UCSD-AML1 (cell line): ENCODE measurements around the gene JAK3.
A peak's percentile ranks its signal among the peaks of the same experiment; 100 is the strongest.

ENCODE experiments used
- DNase-seq: peaks from one replicate; lab custom pipeline; 2025; ENCODE audit not compliant: unreplicated experiment; lab: John Stamatoyannopoulos, UW

The JAK3 gene

DNA sequence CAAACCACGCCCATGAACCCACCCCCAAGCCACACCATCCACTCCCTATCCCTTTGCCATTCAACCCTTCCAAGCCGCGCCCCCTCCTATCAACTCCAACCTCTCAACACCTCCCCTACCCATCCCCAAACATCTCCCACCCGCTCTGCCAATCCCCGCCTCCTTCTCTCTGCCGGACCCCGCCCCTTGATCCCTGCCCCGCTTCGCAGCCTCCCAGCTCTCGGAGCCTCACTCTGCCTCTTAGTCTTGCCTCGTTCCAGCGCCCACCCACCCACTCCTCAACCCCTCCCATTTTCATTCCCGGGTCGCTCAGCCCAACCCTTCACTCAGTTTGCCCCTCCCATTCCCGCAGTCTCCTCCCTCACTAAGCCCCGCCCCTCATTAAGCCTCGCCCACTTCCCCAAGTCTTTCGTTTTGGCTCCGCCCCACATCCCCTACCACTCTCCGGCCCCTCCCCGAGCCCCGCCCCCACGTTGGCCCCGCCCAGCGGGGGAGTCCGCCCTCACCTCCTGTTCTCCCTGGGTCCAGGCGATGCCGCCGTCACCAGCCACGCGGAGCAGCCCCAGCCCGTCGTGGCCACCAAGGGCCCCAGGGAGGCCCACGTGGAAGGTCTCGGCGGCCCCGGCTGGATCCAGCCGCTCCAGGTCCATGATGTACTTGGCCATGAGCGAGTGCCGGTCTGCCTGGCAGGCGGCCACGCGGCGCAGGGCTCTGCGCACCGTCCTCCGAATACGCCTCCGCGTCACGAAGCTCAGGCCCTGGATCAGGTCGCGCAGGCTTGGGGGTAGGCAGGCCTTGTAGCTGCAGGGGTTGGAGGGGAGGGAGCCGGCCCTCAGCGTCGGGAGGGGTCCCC is 5.7 kb downstream of the JAK3 start:
- peak; percentile 54 for DNase-seq

GRCh38 chr19:17841371-17841809 is 6.4 kb downstream of the JAK3 start:
- no peak for DNase-seq

DNA sequence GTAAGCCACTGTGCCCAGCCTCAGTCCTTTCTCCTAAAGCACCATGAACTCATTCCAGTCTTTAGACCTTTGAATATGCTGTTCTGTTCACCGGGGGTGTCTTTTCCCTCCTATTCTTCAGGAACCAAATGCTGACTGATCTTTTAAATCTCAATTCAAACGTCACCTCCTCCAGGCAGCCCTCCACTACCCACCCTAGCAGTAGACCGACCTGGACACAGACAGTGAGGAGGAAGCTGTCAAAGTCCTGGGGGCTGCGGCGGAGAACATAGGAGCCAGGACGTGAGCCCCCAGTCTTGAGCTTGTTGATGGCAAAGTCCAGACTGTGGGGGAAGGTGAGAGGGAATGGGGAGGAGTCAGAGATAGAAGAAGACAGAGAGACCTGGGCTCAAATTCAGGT is 7.8 kb downstream of the JAK3 start:
- DNase-seq, result no peak

DNA sequence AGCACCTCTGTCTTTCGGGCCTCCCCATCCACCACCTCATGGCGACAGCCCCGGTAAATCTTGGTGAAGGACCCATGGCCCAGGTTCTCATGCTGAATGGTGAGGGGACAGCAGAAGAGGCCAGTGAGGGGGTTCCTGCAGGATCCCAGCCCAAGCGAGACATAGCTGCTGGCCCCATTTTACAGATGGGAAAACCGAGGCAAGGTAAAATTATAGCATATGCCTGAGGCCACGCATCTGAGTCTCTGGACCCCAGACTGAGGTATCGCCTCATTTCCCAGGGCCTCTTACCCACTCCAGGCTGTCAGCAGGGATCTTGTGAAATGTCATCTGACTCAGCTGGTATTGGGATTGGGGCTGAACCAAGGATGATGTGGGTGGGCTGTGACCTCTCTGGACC is 9.8 kb downstream of the JAK3 start:
- DNase-seq, result no peak

DNA sequence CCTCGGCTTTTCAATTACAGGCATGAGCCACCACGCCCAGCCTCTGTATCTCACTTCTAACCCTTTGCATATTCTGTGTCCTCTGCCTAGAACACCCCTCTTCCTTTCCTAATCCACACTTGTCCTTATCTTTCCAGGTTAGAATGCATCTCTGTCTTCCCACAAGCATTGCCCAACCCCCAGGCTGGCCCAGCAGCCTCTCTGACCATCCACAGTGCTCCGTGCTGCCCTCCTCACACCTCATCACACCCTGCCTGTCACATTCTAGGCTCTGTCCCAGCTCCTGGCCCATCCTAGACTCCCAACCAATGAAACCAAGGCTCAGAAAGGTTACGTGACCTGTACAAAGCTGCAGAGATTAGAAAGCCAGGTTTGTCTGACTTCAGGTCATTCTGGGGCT is 11.3 kb downstream of the JAK3 start:
- DNase-seq, result no peak

GRCh38 chr19:17835182-17836006 is 12.4 kb downstream of the JAK3 start:
- peak; percentile 19 for DNase-seq

GRCh38 chr19:17834350-17835181 is 13.2 kb downstream of the JAK3 start:
- DNase-seq, result no peak

DNA sequence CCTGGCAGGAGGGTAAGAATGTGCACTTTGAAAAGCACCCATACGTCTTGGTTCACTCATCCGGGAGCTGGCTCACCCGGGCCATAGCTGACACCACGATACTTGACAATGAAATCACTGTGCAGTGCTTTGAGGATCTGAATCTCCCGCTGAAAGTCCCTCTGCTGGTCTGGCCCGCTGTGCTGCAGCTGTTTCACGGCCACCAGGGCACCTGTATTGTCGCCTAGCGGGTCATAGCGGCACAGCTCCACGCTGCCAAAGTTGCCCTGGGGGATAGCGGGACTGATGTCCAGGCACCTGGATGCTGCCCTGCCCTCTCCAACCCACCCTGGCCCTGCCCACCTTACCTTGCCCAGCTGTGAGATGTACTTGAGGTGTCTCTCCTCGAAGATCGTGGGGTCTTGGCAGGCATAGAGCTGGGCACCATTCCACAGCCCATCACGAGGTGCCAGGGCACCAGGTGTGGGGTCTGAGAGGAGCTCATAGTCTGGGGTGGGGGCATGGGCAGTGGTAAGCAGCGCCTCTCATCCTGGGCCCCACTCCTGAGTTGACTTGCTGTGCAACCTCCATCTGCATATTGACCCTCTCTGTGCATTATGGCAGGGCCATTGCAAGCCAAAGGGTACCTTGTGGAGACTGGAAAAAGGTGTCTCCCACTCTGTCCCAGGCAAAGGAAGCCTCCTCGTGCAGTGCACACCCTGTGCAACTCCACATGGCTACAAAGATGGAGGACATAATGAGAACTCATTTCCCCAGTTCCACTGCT is 15.2 kb downstream of the JAK3 start:
- DNase-seq, result no peak

- DNase-seq, result no peak
Observed at GRCh38 chr19:17831419-17831888, 16.3 kb downstream of the JAK3 start.

GRCh38 chr19:17830567-17831418 is 17.0 kb downstream of the JAK3 start:
- peak; percentile 21 for DNase-seq

DNA sequence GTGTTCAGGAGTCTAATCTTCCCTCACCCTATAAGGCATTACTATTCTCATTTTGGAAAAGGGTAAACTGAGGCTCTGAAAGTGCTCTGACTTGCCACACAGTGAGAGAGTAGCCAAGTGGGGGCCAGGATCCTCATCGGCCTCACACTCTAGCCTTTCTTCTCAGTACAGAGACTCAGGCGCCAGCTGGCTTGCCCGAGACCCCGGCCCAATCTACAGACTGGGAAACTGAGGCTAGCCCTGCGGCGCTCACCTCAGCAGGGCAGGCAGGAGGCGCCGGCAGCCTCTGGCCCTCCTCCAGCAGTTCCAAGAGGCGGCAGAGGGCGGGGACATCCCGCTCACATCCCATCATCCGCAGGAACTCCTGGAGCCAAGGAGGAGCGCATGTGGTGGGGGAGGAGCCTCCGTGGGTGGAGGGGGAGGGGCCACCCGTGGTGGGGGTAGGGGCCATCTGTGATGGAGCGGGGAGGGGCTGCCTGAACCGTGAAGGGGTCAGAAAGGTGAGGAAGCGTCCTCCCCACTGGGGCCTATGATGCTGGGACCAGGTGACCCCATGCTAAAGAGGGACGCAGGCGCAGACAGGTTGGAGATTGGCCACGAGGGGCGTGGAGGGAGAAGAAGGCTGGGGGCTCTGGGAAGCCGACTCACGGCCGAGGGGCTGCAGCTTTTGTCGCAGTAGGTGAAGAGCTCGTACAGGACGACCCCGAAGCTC is 17.8 kb downstream of the JAK3 start:
- no peak for DNase-seq

GRCh38 chr19:17826508-17827056 is 21.2 kb downstream of the JAK3 start:
- no peak for DNase-seq

DNA sequence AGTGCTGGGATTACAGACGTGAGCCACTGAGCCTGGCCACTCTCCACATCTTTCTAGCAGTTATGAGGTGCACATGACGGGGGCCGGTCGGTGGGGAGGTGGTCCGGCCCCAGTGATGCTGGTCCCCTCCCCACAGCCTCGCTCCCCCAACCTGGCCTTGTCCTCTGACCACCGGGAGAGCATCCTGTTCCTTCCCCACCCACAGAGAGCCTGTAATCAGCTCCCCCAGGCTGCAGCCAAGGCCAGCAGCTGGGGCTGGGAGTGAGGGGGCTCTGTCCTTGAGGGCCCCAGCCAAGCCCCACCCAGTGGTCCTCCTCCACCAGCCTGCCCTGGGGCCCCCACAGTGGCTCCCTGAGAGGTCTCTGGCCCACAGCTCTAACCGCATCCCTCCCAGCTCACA is 23.4 kb downstream of the JAK3 start:
- no peak for DNase-seq

DNA sequence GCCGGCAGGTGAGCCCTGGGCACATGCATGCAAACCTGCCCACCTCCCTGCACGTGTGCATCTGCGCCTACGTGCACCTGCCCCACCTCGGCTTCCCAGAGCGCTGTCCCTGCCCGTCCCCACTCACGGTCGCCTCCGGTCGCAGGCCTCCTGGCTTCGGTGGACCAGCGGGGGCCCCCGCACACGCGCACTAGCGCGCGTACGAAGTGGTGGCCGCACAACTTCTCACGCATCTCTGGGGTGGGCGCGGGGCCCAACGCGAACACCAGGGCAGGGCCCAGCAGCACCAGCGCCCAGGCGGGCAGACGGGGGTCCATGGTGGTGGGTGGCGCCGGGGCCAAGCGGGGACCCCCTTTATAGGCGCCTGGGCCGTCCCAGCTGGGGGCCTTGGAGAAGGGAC is 26.6 kb downstream of the JAK3 start, which contains the start of gene INSL3:
Gene INSL3 (minus strand): TSS at position 330 of the 400 bp plus-strand sequence. CDS start 13 bp downstream, at position 317.
- no peak for DNase-seq

DNA sequence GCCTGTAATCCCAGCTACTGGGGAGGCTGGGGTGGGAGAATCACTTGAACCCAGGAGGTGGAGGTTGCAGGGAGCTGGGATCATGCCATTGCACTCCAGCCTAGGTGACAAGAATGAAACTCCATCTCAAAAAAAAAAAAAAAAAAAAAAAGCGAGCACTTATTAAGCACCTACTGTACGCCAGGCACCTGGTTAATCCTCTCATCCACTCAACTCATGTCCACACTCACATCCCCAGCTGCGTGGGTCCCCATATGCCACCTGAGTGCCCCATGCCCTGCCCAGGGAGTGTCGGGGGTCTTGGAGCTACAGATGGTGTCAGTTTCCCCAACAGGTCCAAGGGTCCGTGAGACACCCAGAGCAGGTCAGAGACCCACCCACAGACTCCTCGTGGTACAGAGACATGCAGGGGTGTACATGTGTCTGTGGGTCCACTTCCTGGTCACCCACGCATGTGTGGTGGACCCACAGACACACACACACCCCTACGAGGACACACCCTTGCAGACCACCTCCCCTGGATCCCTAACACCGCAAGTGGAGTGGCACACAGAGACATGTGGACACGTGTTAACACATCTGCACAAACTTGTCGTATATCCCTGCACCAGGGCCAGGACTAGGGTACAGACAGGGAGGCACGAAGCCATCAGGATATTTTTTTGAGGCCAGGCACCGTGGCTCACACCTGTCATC is 30.0 kb downstream of the JAK3 start:
- DNase-seq, result no peak

DNA sequence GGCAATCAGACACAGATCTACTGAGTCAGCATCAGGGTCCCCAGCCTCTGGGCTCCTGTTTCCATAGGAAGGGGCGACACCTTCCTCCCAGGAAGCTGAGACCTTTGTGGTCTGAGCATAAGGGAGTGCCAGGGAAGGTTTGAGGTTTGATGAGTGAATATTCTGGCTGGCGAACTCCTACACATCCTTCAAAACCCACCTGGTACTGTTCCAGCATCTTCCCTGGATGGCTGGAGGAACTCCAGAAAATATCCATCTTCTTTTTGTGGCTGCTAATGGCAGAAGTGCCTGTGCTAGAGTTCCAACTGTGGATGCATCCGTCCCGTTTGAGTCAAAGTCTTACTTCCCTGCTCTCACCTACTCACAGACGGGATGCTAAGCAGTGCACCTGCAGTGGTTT is 35.7 kb downstream of the JAK3 start:
- DNase-seq, result no peak

- no peak for DNase-seq
Observed at GRCh38 chr19:17811681-17812080, 36.1 kb downstream of the JAK3 start.

- no peak for DNase-seq
Observed at GRCh38 chr19:17811103-17811502, 36.7 kb downstream of the JAK3 start.
